Smooth muscle cell (in vitro differentiated cells): ENCODE results near the gene ZBTB8OS. TPM values are rescaled to one million over a fixed set of nuclear protein-coding genes. Genes with fewer than 3 reads are reported as not detected.

ENCODE experiments used
- DNase-seq: peaks from one replicate; lab custom pipeline; 2025; ENCODE audit not compliant: unreplicated experiment; lab: John Stamatoyannopoulos, UW
- H2AFZ ChIP-seq: fragments of 200-600 bp; sonication (generic); 2 replicates; pipeline ENCODE4 v1.6.0; 2016; ENCODE audit warnings: antibody characterized with exemption, low read depth, mild to moderate bottlenecking
- H3F3A ChIP-seq: fragments of 200-600 bp; sonication (generic); 2 replicates; pipeline ENCODE4 v1.6.0; 2017; ENCODE audit warnings: antibody characterized with exemption, low read depth
- H3K27ac ChIP-seq: fragments of 200-600 bp; sonication (generic); 2 replicates; pipeline ENCODE4 v1.5.1; 2016; ENCODE audit warnings: low read depth, mild to moderate bottlenecking
- H3K27me3 ChIP-seq: fragments of 200-600 bp; sonication (generic); 2 replicates; pipeline ENCODE4 v1.6.1; 2016; ENCODE audit warnings: low read depth, mild to moderate bottlenecking
- H3K36me3 ChIP-seq: fragments of 200-600 bp; sonication (generic); 2 replicates; pipeline ENCODE4 v1.5.1; 2016; ENCODE audit warnings: low read depth
- H3K4me1 ChIP-seq: fragments of 200-600 bp; sonication (generic); 2 replicates; pipeline ENCODE4 v1.5.1; 2016; ENCODE audit warnings: low read depth
- H3K4me2 ChIP-seq: fragments of 200-600 bp; sonication (generic); 2 replicates; pipeline ENCODE4 v1.6.0; 2016; ENCODE audit warnings: mild to moderate bottlenecking
- H3K4me3 ChIP-seq: fragments of 200-600 bp; sonication (generic); 2 replicates; pipeline ENCODE4 v1.5.1; 2016; ENCODE audit warnings: mild to moderate bottlenecking
- H3K79me2 ChIP-seq: fragments of 200-600 bp; sonication (generic); 2 replicates; pipeline ENCODE4 v1.6.0; 2016; ENCODE audit warnings: low read depth, mild to moderate bottlenecking
- H3K9ac ChIP-seq: fragments of 200-600 bp; sonication (generic); 2 replicates; pipeline ENCODE4 v1.6.0; 2016; ENCODE audit warnings: low read depth
- H3K9me3 ChIP-seq: fragments of 200-600 bp; sonication (generic); replicated peaks from 2 replicates; pipeline ENCODE4 v1.5.1; 2016; ENCODE audit warnings: low read depth
- H4K20me1 ChIP-seq: fragments of 200-600 bp; sonication (generic); 2 replicates; pipeline ENCODE4 v1.6.0; 2016; ENCODE audit warnings: low read depth
- WGBS: methylation state at CpG from one replicate; pipeline ENCODE4 v1.1.7; 2016; ENCODE audit warnings: low lambda C conversion rate; 5-methylcytosine and 5-hydroxymethylcytosine counted together
- polyA plus RNA-seq: library from polyadenylated mRNA; unstranded; fragments of >200 nt; fragmentation: Nextera tagmentation; extraction: Ambion mirVana; gene quantifications from 2 replicates; pipeline ENCODE4 v1.2.1, GENCODE V29; 2016
- total RNA-seq: library from RNA; depleted of rRNA; stranded (reverse); fragments of >200 nt; gene quantifications from 2 replicates; pipeline ENCODE4 v1.2.3, GENCODE V29; 2014
- TF ChIP-seq, protein P1 (sequence below): fragments of 200-600 bp; sonication (generic); IDR thresholded peaks from 2 replicates; pipeline ENCODE4 v1.5.1; 2017; ENCODE audit warnings: borderline replicate concordance, mild to moderate bottlenecking, antibody characterized with exemption; ENCODE audit not compliant: insufficient read depth, poor library complexity, severe bottlenecking

Gene ZBTB8OS
- total and polyA plus RNA-seq, 2 experiments from 2014 or later: 33.3 to 39.5 TPM

DNA sequence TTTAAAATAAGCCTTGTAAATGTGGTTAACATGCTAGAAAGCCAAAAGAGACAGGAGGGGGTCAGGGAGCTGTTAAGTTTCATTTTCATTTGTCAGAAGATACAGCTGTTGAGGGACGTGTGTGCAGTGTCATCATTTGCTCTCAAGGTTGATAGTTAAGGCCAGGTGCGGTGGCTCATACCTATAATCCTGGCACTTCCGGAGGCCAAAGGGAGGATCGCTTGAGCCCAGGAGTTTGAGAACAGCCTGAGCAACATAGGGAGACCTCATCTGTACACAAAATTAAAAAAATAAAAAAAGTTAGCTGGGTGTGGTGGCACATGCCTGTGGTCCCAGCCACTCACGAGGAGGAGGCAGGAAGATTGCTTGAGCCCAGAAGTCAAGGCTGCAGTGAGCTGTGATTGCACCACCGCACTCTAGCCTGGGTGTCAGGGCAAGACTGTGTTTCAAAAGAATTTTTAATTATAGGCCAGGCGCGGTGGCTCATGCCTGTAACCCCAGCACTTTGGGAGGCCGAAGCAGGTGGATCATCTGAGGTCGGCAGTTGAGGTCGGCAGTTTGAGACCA is 22.7 kb downstream of the ZBTB8OS start:
- Histone ChIP-seq H3K4me3 (no peak overlapping the region), H3F3A (no peaks in the 10 kb centered on the region), H3K9ac (no peak overlapping the region), H3K36me3 (no peaks in the 10 kb centered on the region), H3K27me3 (no peaks in the 10 kb centered on the region), H3K4me2 (no peak overlapping the region), H3K27ac (no peak overlapping the region), H3K9me3 (no peaks in the 10 kb centered on the region), H4K20me1 (peaks cover 15% of the 10 kb centered on the region), H3K79me2 (no peaks in the 10 kb centered on the region), H3K4me1 (no peaks in the 10 kb centered on the region), H2AFZ (no peak overlapping the region)
- 82% methylated on average over 11 of the region's 11 CpGs for WGBS
- TF ChIP-seq, protein P1, sequence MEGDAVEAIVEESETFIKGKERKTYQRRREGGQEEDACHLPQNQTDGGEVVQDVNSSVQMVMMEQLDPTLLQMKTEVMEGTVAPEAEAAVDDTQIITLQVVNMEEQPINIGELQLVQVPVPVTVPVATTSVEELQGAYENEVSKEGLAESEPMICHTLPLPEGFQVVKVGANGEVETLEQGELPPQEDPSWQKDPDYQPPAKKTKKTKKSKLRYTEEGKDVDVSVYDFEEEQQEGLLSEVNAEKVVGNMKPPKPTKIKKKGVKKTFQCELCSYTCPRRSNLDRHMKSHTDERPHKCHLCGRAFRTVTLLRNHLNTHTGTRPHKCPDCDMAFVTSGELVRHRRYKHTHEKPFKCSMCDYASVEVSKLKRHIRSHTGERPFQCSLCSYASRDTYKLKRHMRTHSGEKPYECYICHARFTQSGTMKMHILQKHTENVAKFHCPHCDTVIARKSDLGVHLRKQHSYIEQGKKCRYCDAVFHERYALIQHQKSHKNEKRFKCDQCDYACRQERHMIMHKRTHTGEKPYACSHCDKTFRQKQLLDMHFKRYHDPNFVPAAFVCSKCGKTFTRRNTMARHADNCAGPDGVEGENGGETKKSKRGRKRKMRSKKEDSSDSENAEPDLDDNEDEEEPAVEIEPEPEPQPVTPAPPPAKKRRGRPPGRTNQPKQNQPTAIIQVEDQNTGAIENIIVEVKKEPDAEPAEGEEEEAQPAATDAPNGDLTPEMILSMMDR: no peak
- DNase-seq: no peak

DNA sequence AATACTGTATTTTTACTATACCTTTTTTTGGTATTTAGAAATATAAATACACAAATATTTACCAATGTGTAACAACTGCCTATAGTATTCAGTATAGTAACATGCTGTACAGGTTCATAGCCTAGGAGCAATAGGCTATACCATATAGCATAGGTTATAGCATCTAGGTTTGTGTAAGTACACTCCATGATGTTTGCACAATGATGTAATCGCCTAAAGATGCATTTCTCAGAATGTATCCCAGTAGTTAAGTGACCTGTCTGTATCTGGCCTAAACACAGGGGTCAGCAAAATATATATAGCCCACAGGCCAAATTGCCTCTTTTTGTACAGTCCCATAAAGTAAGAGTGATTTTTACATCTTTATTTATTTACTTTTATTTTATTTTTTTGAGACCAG is 24.2 kb downstream of the ZBTB8OS start:
- peaks cover 3% of the 10 kb centered on the region for H3K36me3 ChIP-seq
- no peaks in the 10 kb centered on the region for H3K4me1 ChIP-seq
- no peaks in the 10 kb centered on the region for H3K9me3 ChIP-seq
- H3K27ac ChIP-seq: no peak overlapping the region
- no peak overlapping the region for H3K4me2 ChIP-seq
- no peaks in the 10 kb centered on the region for H3K79me2 ChIP-seq
- H3K4me3 ChIP-seq: no peak overlapping the region
- H2AFZ ChIP-seq: no peak overlapping the region
- no peaks in the 10 kb centered on the region for H3K27me3 ChIP-seq
- H3K9ac ChIP-seq: no peak overlapping the region
- WGBS: 96% methylated on average over 1 of the region's 1 CpG
- no peak for DNase-seq
- TF ChIP-seq, protein P1: no peak
- H3F3A ChIP-seq: no peaks in the 10 kb centered on the region
- H4K20me1 ChIP-seq: peaks cover 15% of the 10 kb centered on the region

DNA sequence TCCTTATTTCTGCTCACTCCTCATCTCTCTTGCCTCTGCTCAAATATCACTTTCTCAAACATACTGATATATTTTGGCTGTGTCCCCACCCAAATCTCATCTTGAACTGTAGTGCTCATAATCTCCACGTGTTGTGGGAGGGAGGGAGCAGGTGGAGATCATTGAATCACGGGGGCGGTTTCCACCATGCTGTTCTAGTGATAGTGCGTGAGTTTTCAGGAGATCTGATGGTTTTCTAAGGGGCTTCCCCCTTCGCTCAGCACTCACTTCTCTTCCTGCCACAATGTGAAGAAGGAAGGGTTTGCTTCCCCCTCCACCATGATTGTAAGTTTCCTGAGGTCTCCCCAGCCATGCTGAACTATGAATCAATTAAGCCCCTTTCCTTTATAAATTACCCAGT is 26.6 kb downstream of the ZBTB8OS start:
- Histone ChIP-seq H3K4me2 (no peak overlapping the region), H3K27me3 (no peaks in the 10 kb centered on the region), H3K9ac (no peak overlapping the region), H3K9me3 (no peaks in the 10 kb centered on the region), H3K27ac (no peak overlapping the region), H3K79me2 (no peaks in the 10 kb centered on the region), H3K36me3 (peaks cover 3% of the 10 kb centered on the region), H3F3A (no peaks in the 10 kb centered on the region), H2AFZ (no peak overlapping the region), H3K4me1 (no peaks in the 10 kb centered on the region), H3K4me3 (no peak overlapping the region), H4K20me1 (peaks cover 5% of the 10 kb centered on the region)
- DNase-seq: no peak
- TF ChIP-seq, protein P1: no peak
- WGBS: 96% methylated on average over 5 of the region's 5 CpGs
